Inferior parietal cortex (tissue), 1 donor: ENCODE measurements around the gene LYPD6.

Experiments
- DNase-seq: peaks from one replicate; pipeline ENCODE4 v3.0.0-alpha.2; 2016; ENCODE audit errors: extremely low spot score

LYPD6 gene

DNA sequence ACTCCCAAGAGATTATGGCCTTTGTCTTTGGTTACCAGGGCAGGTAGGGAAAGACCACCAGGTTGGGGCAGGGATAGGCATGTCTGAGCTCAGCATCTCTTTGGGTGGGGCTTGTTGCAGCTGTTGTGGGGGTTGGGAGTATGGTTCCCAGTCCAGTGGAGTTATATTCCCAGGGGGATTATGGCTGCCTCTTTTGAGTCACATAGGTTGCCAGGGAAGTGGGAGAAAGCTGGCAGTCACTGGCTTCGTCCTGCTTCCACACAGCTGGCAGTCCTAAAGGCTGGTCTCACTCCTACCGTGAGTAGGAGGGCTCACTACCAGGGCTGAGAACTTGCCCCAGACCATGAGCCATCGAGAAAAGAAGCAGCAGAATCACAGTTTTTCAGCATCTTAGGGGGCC lies 79.1 kb downstream of the LYPD6 start:
- no peak for DNase-seq

DNA sequence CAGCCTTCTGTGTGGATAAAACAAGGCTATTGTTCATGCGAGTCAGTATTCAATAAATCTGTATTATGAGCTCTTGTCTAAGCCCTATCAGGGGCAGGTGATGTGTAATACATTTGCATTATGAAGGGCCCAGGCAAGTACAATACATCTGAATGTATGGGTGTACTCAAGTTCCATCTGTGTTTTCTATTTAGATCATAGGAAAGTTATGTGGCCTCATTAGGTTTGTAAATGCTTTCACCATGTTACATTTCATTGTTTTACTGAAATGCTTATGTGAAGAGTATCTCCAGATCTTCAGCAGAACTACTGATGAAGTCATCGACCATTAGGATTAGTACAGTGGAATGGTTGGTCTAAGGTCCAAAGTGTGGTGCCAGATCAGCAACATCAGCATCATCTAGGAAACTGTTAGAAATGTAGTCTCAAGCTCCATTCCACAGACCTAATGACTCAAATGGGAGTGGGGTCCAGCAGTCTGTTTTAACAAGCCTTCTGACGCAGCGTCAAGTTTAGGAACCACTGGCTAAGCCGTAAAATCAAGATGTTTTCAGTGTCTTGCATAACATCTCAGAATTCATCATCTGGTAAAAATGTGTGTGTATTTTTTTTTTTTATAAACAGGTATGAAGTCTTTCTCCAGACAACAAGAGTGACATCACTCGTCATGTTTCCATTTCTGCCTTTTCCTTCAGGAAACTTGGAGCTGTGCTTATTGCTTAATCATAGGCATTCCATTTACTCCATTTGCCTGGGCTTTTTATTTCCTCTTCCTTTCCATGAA lies 80.5 kb downstream of the LYPD6 start:
- DNase-seq, result no peak

DNA sequence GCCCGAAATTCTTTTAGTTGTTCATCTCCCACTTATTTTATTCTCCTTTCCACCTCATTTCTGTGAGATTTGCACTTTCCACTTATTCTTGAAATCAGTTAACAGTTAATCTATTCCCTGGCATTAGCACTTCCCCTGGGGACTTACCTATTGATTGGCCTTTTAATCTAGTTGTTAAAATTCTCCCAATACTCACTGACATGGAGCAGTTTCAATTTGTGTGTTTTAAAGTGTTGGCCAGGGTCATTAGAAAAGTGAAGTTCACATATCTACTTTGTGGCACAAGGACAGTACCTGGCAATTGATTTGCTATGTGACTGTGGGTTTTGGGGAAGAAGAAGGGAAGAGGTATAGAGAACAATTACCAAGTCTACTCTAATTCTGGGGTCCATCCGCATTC lies 83.1 kb downstream of the LYPD6 start:
- no peak for DNase-seq

DNA sequence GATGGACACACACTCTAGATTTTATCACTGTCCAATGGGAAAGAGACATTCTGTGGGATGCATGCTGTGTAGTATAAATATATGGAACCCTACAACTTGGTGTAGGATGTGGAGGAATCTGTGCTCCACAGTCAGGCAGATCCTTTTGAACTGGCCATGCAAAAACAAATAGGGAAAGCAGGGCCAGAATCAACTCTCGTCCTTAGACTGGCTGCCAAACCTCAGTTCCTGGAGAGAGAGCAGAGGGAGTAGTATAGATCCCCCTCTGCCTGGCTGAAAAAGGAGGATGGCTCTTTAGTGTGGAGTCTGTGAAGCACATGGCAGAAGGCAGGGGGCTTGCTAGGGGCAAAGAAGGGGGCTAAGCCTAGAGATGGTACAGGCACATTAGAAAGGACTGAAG lies 84.7 kb downstream of the LYPD6 start:
- DNase-seq, result no peak

DNA sequence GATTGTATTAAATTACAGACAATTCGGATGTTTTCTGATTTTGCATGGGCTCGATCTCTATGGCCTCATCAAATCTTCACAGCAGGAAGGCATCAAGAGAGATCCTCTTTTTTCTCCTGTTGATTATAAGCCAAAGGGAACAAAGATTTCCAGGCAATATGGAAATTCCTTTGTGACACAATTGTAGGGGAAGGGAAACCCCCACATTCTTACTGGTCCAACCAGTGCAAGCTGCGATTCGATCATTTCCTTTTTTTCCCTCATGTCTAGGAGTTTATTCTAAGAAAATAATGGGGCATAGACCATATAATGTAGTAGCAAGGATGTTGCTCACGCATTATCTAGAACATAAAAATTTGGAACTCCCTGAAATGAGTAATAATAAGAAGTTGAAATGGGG lies 87.7 kb downstream of the LYPD6 start:
- DNase-seq, result no peak

DNA sequence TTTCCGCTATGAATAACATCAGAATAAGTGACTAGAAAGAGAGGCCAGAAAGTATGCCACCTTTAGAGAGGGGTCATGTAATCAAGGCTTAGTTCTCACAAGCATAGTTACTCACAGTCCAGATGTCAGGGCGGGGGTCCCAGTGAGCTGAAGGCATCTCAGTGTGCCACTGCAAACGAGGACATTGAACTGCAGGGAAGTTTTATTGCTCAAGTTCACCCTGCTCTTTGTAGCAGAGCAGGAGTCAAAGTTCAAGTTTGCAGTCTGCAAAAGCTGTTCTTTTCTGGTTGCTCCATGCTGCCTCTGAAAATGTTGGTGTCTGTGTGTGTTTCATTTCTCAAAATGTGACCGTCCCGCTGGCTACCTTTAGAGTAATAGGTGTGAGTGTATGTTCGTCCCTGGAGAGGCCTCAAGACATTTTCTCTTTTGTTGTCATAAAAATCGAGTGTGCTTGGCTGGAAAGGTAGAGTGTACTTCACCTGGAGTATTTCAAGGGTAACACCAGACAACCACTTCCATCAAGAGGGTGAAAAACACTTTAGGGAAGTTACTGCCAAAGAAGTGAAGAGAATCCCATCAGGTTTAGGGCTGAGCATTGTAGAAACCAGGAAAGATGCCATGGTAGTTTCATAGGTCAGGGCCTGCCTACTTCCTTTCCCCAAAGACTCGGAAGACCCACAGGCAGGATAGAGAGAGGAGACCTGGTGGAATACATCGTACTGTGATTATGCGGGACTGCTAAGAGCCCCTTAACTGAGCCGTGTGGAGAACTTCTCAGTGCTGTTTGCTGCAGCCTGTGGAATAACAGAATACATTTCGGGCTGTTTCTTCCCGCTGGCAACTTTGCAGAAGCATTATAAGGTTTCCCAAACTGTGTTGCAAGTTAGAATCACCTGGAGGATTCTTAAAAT lies 89.9 kb downstream of the LYPD6 start:
- no peak for DNase-seq

DNA sequence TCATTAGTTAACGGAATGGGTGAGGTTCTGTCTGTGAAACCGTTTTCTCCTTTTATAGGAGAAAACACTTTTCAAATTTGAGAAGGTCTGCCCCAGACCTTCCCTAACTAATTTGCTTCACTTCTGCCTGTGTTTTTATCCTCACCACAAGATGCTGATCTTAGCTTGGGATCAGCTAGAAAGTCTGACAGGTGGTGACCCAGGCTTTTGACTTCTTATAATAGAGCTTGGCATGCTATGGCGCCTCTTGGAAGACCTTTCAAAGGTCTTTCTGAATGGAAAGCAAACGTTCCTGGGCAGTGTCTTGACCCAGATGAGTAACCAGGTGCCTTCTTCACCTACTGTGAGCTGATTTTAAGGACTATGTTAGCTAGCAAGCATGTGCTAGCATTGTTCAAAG lies 91.4 kb downstream of the LYPD6 start:
- DNase-seq, result no peak

DNA sequence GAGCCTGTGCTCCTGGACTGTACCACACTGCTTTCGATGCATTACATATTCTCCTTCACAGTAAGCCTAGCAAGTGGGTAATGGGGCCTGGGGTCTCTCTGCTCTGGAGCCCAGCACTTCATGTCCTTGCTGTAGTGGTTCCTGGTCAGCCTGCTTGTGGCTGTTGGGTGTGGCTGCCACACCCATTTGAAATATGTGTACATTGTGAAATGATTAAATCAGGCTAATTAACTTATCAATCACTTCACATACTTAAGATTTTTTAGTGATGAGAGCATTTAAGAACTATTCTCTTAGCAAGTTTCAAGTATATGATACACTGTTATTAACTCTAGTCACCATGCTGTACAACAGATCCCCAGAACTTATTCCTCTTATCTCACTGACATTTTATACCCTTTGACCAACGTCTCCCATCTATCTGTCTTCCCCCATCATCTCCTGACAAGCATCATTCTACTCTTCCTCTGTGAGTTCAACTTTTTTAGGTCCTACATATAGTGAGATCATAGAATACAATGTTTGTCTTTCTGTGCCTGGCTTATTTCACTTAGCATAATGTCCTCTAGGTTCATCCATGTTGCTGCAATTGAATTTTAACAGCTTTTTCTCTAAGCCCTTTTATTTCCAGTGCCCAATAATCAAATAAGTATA lies 92.1 kb downstream of the LYPD6 start:
- no peak for DNase-seq

DNA sequence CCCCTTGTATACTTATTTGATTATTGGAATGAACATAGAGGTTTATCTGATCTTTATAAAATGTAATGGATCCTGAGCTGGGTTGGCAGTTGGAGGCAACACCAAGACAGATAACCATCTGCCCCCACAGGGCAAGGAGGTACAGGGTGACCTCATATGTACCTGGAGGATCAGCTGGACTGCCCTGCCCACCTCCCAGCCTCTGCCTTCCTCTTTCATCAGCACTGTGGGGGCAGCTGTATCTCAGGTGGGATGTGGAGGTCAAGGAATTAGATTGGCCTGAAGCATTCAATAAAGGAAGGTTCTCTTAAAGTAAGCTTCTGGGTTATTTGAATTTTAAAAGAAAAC lies 92.6 kb downstream of the LYPD6 start:
- no peak for DNase-seq

DNA sequence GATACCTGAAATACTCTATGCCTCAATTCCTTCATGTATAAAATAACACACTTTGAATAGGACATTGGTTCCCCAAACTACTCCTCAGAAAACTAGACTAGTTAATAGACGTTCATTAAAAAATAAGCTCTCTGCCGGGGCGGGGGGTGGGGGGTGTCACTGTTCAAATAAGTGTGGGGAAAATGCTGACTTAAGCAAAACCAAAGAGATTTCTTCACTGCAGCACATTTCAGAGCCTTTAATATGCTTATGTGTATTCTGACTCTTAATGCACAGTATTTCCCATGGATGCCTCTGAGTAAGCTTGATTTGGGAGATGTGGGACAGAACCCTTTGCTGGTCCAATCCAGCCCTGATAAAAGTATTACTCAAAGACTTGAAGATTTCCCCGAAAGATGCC lies 93.2 kb downstream of the LYPD6 start:
- DNase-seq, result no peak

DNA sequence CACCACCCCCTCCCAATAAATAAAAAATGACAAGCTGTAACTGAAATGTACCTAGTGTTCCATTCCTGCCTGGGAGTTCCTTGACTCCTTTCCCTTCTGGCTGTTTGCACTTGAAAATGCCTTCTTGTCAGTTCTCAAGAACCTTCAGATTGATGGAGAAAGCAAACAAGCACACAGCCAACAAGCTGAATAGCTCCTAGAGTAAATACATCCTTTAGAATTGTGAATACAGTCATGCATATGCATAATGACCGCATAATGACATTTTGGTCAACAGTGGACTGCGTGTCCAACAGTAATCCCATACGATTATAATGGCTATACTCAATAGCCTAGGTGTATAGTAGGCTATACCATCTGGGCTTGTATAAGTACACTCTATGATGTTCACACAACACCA lies 97.0 kb downstream of the LYPD6 start:
- no peak for DNase-seq

DNA sequence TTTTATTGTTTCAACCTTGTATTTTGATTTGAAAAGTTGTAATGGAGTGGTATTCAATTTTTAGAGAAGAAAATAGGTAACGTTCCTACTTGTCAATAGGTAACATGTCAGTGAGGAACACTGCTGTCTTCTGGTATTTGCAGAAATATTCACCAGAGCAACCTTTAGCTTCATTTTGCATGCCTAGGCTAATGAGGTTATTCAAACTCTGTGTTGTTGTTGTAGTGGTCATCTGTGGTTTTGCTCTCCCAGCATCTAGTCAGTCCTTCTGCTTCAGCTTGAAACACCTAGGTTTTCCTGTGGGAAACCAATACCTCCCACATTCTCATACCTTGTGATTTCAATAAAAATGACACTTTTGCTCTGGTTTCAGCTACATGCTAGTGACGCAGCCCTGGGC lies 98.4 kb downstream of the LYPD6 start:
- DNase-seq, result no peak

DNA sequence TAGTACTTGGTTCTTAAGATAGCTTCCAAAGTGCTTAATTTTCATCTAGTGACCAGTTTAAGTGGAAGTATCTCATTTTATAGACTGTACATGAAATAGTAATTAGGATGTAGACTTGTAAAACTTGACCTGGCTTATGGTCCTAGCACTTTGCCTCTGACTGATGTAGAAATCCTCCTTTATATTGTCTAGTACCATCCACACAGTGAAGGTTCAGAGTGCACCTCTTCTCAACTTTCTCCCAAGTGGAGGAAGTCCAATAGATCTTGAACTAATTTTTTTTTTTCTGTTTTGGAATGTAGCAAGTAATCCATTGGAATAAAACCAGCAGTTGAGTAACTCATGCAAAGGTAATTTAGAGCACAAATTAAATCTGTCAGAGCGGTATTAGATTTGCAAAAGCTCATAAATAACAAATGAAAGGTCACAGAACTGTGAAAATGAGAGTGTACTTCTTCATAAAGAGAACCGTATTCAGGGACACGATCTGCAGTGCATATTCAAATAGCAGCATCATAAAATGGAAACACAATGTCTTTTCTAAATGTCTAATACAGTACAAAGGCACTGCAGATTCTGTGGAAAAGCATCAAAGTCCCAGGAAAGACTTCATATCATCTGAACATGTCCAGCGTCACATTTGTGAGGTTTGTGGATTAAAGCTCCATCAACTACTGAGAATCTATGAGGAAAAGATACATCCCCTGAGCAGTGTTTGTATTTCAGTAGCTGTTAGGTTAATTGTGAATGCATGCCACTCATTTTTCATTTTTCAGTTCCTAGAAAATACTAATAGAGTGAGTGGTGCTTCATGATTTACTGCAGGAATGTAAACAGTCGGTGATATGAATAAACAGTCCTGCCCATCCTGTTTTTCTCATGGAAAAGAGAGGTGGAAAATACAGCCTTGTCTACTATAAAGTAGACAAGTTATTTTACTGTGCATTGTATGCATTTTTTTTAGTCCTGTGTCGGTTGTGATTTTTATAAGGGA lies 100.7 kb downstream of the LYPD6 start:
- DNase-seq, result no peak

DNA sequence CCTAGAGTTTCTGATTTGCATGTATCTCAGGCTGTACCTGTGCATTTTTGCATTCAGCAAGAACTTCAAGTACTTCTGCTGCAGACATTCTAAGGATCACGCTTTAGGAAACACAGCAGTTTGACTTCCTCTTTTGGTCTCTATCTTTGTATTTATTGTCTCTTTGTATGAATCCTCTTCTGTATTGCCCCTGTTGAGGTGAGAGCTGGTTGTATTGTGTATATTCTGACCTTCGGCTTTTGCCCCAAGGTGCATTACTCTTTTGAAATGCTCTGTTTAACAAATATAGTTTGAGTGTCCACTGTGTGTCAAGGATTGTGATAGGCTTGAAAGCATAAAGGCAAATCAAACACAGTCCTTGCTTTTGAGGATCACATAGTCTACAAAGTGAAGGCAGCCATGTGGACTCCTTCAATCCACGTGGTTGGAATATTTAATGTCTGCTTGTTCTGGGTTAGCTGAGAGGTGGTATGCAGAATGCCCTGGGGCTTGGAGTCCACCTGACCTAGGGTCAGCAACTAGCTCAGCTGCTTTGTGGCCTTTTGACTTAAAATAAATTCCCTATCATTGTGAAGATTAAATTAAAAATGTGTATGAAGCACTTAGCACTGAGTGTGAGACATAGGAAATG lies 108.1 kb downstream of the LYPD6 start:
- DNase-seq, result no peak

DNA sequence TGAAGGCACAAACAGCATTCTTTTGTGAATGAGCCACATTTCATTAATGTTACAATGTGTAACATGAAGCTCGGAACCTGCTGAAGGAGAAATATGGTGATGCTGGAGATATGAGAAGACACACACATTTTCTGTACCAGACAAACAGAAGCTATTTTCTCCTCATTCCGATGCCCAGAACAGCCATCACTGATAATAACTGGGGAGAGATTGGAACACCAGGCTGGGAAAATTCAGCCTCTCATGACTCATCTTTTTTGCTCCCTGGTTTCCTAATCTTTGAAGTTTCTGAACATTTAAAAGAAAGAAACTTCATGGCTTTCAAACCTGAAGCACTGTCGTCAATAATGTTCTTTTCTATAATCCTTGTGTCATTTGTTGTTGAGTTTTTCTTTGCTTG lies 110.9 kb downstream of the LYPD6 start:
- DNase-seq, result no peak

DNA sequence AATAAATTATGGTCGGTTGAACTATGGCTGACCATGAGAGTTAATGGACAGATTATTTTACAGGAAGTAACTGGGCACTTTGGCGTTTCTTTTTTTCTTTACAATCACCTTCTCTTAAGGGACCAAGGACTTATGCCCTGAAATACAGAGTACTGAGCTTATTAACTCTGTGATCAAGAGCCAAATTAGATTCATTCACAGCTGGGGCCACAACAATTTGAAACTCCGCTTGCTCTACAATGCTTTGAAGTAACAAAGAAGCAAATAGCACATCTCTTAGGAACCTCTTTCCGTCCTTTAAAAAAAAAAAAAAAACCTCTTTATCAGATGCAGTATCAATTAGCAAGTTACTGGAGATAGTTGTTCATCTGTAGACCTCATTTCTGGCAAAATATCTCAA lies 112.0 kb downstream of the LYPD6 start:
- DNase-seq, result no peak

DNA sequence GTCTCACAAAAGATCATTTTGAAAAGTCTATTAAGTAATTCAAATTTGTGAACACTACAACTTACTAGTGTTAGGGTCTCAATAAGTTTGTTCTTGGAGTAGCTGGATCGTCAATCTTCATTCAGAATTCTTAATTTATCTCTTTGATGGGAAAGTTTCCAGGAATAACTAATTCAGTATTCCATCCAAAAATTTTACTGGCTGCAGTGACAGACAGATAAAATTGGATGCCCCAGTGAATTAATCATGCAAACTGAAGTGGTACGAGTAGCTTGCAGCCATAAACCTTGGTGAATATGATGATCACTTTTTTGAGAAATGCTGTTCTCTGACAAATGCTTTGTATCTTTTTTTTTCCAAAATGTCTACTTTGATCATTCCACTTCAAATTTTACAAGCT lies 112.8 kb downstream of the LYPD6 start:
- no peak for DNase-seq

DNA sequence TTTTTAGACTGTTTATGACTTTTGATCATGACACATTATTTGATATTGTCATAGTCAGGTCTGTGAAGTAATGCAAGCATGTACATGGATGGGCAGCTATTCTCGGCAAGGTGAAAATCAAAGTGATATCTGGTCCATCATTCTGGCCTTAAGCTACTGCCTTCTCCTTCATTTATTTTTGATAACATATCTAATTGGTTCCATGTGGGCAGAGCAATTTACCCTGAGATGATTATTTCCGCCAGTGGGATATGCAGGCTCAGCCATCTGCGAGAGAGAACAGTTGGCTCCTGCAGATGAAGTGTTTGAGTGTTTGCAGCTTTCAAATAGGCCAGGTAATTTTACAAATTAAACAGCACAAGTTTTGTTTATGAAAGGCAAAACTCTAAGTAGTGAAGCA lies 116.4 kb downstream of the LYPD6 start:
- DNase-seq, result no peak

DNA sequence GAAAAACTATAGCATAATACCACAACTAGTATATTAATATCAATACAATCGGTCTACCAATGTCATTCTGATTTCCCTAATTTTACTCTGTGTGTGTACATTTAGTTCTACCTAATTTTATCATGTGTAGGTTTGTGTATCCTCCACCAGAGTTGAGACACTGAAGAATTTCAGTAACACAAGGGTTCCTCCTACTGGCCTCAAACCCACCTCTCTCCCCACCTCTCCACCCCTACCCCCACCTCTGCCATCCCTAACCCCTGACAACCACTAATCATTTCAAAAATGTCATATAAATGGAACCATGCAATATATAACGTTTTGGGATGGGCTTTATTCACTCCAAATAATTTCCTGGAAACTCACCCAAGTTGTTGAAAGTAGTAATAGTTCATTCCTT lies 117.9 kb downstream of the LYPD6 start:
- no peak for DNase-seq

DNA sequence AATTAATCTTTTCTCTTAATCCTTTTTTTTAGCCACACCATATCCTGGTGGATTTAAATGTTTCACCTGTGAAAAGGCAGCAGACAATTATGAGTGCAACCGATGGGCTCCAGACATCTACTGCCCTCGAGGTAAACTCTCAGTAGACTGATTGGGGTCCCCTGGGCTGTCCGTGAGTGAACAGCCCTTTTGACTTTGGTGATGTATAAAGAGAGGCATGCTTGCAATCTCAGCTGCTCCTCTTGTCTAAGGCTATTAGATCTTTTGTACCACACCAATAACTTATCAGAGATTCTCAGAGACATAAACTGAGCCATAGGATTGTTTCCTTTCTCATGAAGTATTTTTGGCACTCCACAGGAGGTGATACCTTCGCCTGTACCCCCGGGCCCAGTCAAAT lies 118.6 kb downstream of the LYPD6 start:
- DNase-seq, result no peak
